ENCODE data around the gene TEK. TPM values are rescaled to one million over a fixed set of nuclear protein-coding genes. Genes with fewer than 3 reads are reported as not detected.

The TEK gene
- polyA plus RNA-seq, 1 donor from 2014 or later, result not detected

DNA sequence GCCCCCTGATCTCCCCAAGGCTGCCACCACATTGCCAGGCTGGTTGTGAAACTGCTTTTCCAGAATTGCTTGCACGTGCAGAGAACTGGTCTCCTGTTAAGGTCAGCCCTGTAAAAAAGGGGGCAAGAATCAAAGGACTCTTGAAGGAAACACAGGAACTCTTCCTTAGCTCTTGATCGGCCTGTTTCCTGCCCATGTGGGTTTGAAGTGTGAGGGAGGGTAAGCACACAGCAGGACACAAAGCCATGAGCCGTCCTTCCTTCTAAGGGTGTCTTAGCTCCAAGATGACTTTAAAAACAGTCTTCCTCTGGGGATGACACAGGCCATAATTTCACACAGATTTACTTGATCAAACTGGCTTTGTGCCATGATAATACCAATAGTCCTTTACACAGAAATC lies 36.1 kb downstream of the TEK start:
- Mint-ChIP-seq H3K4me3 (no peak overlapping the region), H3K27me3 (peaks cover 4% of the 10 kb centered on the region), H3K36me3 (peaks cover 1% of the 10 kb centered on the region), H3K9me3 (no peaks in the 10 kb centered on the region), H3K4me1 (peaks cover 0 to 1% (median 0%) of the 10 kb centered on the region in 3 donors), H3K27ac (no peak overlapping the region)

DNA sequence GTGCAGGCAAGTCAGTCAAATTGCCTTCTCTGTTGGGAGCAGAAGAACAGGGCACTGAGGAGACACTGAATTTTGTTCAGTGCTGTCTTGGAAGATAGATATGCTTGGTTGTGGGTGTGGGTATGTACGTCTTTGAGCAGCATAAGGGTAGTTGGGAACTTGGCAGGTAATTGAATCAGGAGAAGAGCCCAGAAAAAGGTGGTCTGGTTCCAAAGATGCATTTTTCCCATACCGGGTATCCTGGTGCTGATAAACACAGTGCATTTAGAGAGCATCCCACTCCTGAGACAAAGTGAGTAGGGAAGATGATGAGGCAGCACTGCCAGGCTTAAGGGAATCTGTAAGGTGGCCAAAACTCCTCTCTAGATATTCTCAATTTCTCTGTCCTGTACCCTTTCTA lies 40.6 kb downstream of the TEK start:
- Mint-ChIP-seq H3K27ac (no peak overlapping the region), H3K27me3 (peaks cover 4% of the 10 kb centered on the region), H3K9me3 (no peaks in the 10 kb centered on the region), H3K36me3 (no peaks in the 10 kb centered on the region), H3K4me1 (no peaks in the 10 kb centered on the region), H3K4me3 (peak overlapping the region in 1 of 4 donors; percentile 23)

DNA sequence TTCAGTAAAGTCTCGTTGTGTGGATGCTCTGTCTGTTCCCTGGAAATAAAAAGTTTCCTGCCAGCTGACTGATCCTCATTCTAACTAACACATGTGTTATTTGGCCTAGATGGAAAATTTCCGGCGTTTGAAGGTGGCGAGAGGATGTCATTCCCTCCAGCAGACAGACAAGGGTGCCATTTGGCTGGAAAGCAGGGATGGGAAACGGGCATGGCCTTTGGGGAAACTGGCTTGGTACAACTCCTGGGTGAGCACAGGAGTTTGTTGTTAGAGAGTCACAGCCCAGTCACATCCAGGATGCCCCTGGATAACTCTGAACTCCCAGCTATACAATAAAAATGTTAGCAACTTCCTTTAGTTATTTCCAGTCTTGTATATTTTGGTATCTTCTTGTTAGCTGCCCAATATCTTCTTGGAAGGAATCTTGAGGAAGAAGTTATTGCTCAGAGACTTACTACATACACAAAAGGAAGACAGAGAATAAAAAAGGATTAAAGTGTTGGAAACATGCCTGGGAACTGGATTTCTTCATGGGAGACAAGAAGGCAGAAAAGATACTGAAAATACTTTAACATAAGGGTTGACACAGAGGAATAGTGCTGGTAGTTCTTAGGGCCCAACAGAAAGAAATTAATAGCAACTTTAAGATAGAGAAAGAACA lies 41.9 kb downstream of the TEK start:
- H3K9me3 Mint-ChIP-seq, result no peaks in the 10 kb centered on the region
- no peaks in the 10 kb centered on the region for H3K4me1 Mint-ChIP-seq
- no peak overlapping the region for H3K27ac Mint-ChIP-seq
- no peaks in the 10 kb centered on the region for H3K36me3 Mint-ChIP-seq
- peaks cover 5% of the 10 kb centered on the region for H3K27me3 Mint-ChIP-seq
- no peak overlapping the region for H3K4me3 Mint-ChIP-seq

DNA sequence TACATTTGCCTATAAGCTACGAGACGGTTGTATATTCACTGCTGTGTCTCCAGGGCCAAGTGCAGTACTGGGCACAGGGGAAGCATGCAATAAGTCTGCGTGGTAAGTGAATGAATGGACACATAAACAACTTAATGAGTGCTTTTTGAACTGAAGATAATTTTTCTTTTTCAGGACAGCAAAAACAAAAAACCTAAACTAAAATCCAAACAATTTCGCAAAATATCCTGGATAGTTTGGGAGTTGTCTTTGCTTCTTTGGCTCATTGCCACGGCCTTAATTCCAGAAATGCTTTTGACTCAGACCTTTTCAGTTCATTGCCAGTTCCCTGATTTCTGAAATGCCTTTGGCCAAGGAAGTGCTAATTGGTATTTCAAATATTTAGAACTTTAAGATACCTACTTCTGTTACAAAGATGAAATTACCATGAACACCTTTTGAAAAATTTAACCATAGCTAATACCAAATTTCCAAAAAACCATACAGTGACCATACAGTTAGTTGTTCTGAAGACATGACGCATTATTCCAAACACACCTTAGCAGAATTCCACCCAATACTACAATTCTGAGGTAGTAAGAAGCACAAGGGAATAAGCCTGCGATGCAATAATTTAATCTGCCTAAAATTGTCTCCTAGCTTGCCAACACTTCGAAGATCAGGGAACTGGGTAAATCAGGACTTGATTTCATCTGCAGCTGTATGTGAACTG lies 42.8 kb downstream of the TEK start:
- peaks cover 0 to 2% (median 0%) of the 10 kb centered on the region in 3 donors for H3K9me3 Mint-ChIP-seq
- H3K4me1 Mint-ChIP-seq, result no peaks in the 10 kb centered on the region
- H3K36me3 Mint-ChIP-seq, result no peaks in the 10 kb centered on the region
- no peak overlapping the region for H3K4me3 Mint-ChIP-seq
- H3K27ac Mint-ChIP-seq, result peak overlapping the region in 1 of 3 donors; percentile 24
- peaks cover 5% of the 10 kb centered on the region for H3K27me3 Mint-ChIP-seq

DNA sequence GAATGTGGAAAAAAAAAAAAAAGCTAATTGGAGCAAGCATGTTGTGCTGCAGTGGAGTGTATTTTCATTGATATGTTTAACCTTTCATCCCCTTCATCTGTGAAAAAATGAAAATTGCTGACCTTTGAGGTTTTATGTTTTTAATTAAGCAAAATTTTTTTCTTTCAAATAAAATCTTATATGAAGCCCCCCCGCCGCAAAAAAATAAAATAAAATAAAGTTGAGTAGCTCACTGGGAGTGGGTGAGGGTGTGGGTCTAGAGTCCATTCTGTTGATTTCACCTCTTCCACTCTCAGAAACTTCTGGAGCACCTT lies 43.3 kb downstream of the TEK start:
- Mint-ChIP-seq H3K27me3 (peaks cover 5% of the 10 kb centered on the region), H3K4me3 (no peak overlapping the region), H3K4me1 (no peaks in the 10 kb centered on the region), H3K27ac (no peak overlapping the region), H3K36me3 (no peaks in the 10 kb centered on the region), H3K9me3 (peaks cover 0 to 2% (median 0%) of the 10 kb centered on the region in 3 donors)

DNA sequence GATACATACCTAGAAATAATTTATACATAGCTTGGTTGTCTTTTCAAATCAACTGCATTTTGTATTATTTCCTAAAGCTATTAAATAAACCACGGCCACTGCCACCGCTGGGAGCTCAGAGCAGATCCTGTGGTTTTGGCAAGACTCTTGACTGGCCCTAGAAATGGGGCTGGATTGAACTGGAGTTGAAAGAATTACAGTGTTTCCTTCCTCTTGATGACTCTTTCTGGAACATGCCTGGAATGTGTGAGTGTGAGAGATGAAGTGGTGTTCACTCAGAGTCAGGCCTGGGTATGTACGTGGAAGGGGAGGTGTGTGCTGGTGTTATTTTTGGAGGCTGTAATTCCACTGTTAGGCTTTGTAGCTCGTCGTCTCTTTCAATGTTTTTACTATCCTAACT lies 45.9 kb downstream of the TEK start:
- peaks cover 0 to 1% (median 0%) of the 10 kb centered on the region in 3 donors for H3K4me1 Mint-ChIP-seq
- peaks cover 2% of the 10 kb centered on the region for H3K27me3 Mint-ChIP-seq

DNA sequence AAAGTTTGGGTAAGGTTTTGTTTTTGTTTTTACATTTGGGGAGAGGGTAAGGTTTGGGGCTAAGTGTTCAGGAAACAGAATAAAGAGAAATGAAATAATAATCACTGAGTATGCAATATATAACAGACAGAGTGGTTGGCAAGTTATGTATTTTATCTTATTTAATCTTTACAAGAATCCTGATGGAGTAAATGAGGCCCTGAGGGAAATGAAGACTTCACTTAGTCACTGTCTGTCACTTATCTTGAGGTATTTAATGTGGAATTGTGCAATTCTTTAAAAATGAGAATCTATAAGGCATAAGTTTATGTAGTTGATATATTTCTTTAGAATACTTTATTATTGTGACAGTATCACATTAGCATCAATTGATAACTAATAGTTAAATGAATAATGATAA lies 48.1 kb downstream of the TEK start:
- Mint-ChIP-seq H3K36me3 (no peaks in the 10 kb centered on the region), H3K27ac (no peak overlapping the region), H3K9me3 (peaks cover 0 to 2% (median 0%) of the 10 kb centered on the region in 3 donors), H3K4me1 (peaks cover 0 to 1% (median 0%) of the 10 kb centered on the region in 3 donors), H3K27me3 (peaks cover 2% of the 10 kb centered on the region), H3K4me3 (no peak overlapping the region)

More for the DNA sequence above, 45.9 kb downstream of the TEK start:
- Mint-ChIP-seq H3K9me3 (peaks cover 0 to 2% (median 0%) of the 10 kb centered on the region in 3 donors), H3K36me3 (no peaks in the 10 kb centered on the region), H3K4me3 (no peak overlapping the region), H3K27ac (no peak overlapping the region)

DNA sequence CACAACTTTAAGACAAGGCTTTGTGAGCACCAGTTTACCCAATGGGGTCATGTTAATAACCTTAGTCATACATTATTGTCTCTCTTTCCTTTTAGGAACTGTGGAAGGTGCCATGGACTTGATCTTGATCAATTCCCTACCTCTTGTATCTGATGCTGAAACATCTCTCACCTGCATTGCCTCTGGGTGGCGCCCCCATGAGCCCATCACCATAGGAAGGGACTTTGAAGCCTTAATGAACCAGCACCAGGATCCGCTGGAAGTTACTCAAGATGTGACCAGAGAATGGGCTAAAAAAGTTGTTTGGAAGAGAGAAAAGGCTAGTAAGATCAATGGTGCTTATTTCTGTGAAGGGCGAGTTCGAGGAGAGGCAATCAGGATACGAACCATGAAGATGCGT lies 48.7 kb downstream of the TEK start:
- Mint-ChIP-seq H3K4me3 (no peak overlapping the region), H3K4me1 (peaks cover 0 to 1% (median 0%) of the 10 kb centered on the region in 3 donors), H3K27ac (no peak overlapping the region), H3K9me3 (peaks cover 0 to 2% (median 0%) of the 10 kb centered on the region in 3 donors), H3K27me3 (peaks cover 4% of the 10 kb centered on the region), H3K36me3 (no peaks in the 10 kb centered on the region)

DNA sequence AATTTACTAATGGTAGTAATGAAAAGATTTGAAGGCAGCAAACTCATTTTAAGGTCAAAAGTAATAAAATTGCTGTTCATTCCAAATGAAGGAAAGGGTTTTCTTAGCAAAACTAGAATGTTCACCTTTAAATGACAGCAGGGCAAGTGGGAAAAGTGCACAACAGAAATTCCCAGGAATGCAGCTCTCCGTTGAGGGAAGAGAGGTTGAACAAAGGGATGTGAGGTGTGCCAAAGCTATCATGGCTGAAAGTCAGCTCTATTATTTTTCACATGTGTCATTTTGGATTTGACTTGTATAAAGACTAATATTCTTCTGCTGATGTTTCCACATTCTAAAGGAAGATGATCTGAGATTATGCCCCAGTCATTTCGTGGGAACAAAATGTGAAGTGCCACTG lies 51.6 kb downstream of the TEK start:
- Mint-ChIP-seq H3K27ac (no peak overlapping the region), H3K27me3 (peaks cover 2% of the 10 kb centered on the region), H3K9me3 (peaks cover 0 to 6% (median 0%) of the 10 kb centered on the region in 3 donors), H3K4me3 (no peak overlapping the region), H3K4me1 (peaks cover 0 to 1% (median 0%) of the 10 kb centered on the region in 3 donors), H3K36me3 (no peaks in the 10 kb centered on the region)

DNA sequence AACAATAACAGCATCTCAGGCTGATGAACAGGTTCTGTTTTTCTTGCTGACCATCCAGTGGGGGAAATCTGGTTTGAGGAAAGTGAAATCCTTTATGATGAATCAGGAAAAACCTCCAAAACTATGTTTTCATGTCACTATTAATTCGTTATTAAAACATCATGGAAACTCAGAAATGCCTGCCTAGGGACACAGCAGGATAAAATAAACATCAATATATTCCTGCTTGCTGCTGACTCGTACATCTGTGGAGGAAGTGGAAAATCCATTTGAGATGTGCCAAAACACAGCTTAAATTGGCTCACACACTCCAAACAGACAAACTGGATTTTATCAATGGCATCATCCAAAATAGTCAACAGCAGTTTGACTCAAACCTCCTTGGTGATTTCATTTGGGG lies 53.0 kb downstream of the TEK start:
- Mint-ChIP-seq H3K36me3 (no peaks in the 10 kb centered on the region), H3K4me1 (peaks cover 0 to 1% (median 0%) of the 10 kb centered on the region in 3 donors), H3K9me3 (peaks cover 0 to 4% (median 0%) of the 10 kb centered on the region in 3 donors), H3K27me3 (peaks cover 2% of the 10 kb centered on the region), H3K27ac (no peak overlapping the region), H3K4me3 (no peak overlapping the region)

DNA sequence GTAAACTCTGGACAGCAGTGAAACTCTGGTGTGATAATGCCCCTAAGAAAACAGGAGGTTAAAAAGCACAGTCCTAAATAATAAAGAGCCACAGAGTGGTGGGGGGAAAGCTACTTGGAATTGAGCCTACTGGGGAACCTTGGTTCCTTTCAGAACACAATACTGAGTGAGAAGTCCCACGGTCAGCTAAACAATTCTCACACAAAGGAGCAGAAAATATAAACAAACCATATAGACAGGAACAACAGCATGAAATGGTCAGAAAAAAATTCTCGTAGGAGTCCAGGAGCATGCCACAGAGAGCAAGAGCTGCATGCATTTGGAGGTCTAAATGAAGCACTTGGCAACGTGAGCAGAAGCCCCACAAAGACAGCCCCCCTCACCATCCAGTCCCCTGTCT lies 56.0 kb downstream of the TEK start:
- Mint-ChIP-seq H3K4me1 (no peaks in the 10 kb centered on the region), H3K9me3 (peaks cover 2 to 14% (median 6%) of the 10 kb centered on the region in 3 donors), H3K36me3 (no peaks in the 10 kb centered on the region), H3K4me3 (no peak overlapping the region), H3K27me3 (peaks cover 2% of the 10 kb centered on the region), H3K27ac (no peak overlapping the region)

DNA sequence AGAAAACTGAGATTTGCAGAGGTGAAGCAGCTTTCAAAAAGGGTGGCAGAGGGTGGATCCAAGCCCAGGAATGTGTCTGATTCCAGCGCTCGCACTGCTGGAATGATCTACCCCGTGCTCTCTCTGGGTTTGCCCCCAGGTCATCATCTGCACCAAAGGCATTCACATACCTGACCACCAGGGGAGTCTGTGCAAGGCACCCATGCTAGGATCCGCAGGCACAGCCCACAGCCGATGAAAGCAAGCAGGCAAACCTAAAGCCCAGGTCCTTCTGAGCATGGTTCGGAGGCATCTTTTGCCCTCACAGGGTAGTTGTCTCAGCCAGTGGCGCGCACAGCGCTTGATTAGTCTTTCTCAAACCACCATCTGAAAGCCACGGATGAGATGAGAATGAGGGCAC lies 56.6 kb downstream of the TEK start:
- Mint-ChIP-seq H3K27ac (no peak overlapping the region), H3K9me3 (peaks cover 2 to 20% (median 6%) of the 10 kb centered on the region in 3 donors), H3K4me1 (no peaks in the 10 kb centered on the region), H3K27me3 (peaks cover 2% of the 10 kb centered on the region), H3K4me3 (no peak overlapping the region), H3K36me3 (no peaks in the 10 kb centered on the region)

DNA sequence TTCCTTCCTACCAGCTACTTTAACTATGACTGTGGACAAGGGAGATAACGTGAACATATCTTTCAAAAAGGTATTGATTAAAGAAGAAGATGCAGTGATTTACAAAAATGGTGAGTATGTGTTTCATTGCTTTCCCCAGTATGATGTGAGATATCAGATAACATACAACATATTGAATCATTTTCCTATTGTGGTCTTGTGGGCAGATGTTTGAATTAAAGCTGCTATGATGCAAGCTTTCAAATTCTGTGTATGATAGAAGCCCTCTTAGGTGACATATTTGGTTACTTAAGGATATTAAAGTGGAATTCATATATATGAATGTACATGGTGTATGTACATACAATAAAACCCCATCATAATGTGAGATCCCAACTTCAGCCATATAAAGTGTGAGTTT lies 59.5 kb downstream of the TEK start:
- no peak overlapping the region for H3K4me3 Mint-ChIP-seq
- H3K9me3 Mint-ChIP-seq, result peaks cover 2 to 22% (median 3%) of the 10 kb centered on the region in 3 donors
- no peak overlapping the region for H3K27ac Mint-ChIP-seq
- no peaks in the 10 kb centered on the region for H3K36me3 Mint-ChIP-seq
- H3K27me3 Mint-ChIP-seq, result no peaks in the 10 kb centered on the region
- H3K4me1 Mint-ChIP-seq, result no peaks in the 10 kb centered on the region

DNA sequence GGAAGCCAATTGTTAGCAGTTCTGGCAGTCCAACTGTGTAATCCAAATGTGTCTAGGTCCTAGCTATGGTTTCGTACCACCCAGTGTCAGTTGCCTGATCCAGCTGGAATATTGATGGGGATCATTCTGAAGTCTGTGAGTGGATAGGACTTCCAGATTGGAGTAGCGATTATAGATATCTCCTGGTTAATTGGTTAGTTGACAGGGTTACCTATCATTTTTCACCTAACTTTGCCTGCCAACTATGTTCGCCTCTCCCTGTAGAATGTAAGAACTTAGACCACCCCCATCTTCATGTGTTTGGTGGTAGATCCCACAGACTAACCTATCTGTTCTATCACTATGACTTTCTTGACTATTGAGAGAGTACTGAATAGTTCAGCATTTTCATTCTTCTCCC lies 59.9 kb downstream of the TEK start:
- Mint-ChIP-seq H3K36me3 (no peaks in the 10 kb centered on the region), H3K27me3 (no peaks in the 10 kb centered on the region), H3K27ac (no peak overlapping the region), H3K4me3 (no peak overlapping the region), H3K4me1 (no peaks in the 10 kb centered on the region), H3K9me3 (peaks cover 2 to 22% (median 2%) of the 10 kb centered on the region in 3 donors)

DNA sequence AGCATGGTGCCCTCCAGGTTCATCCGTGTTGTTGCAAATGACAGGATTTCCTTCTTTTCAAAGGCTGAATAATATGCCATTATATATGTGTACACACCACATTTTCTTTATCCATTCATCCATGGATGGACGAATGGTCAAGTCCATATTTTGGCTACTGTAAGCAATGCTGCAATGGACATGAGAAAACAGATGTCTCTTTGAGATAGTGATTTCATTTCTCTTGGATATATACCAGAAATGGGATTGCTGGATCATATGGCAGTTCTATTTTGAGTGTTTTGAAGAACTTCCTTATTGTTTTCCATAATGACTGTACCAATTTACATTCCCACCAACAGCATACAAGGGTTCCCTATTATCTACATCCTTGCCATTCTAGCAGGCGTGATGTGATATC lies 67.9 kb downstream of the TEK start:
- no peaks in the 10 kb centered on the region for H3K27me3 Mint-ChIP-seq
- no peak overlapping the region for H3K4me3 Mint-ChIP-seq
- no peaks in the 10 kb centered on the region for H3K36me3 Mint-ChIP-seq
- no peaks in the 10 kb centered on the region for H3K4me1 Mint-ChIP-seq
- H3K27ac Mint-ChIP-seq, result no peak overlapping the region
- peaks cover 2 to 16% (median 4%) of the 10 kb centered on the region in 3 donors for H3K9me3 Mint-ChIP-seq
